ENCODE measurements around the gene WFDC8.
"Not testable (repeated sequence)": the region's sequence is repeated elsewhere in the genome, so short reads cannot be mapped to it uniquely, and the experiment has no call there.

The WFDC8 gene

GRCh38 chr20:45579184-45579583, at the start of gene WFDC8:
TSS of gene WFDC8 (minus strand) at chr20:45579284. CDS start at chr20:45579247, 37 bp downstream.
- DNase-seq (ENCODE audit: low spot score) = no peak

GRCh38 chr20:45626540-45626939, 47.5 kb upstream of the WFDC8 start:
- DNase-seq (ENCODE audit: low spot score) = no peak

- DNase-seq (ENCODE audit: low spot score) = no peak
Observed at GRCh38 chr20:45621593-45621992, 42.5 kb upstream of the WFDC8 start.

- DNase-seq (ENCODE audit: low spot score) = no peak
Observed at GRCh38 chr20:45617591-45617990, 38.5 kb upstream of the WFDC8 start.

GRCh38 chr20:45612314-45612713, 33.2 kb upstream of the WFDC8 start:
- DNase-seq (ENCODE audit: low spot score) = no peak

GRCh38 chr20:45611054-45611453, 32.0 kb upstream of the WFDC8 start:
- no peak for DNase-seq (ENCODE audit: low spot score)

GRCh38 chr20:45607810-45608209, 28.7 kb upstream of the WFDC8 start:
- DNase-seq (ENCODE audit: low spot score) = no peak

- DNase-seq (ENCODE audit: low spot score) = no peak
Observed at GRCh38 chr20:45595235-45595634, 16.2 kb upstream of the WFDC8 start.

- no peak for DNase-seq (ENCODE audit: low spot score)
Observed at GRCh38 chr20:45593498-45593897, 14.4 kb upstream of the WFDC8 start.

GRCh38 chr20:45592574-45593189, 13.6 kb upstream of the WFDC8 start:
- no peak for DNase-seq (ENCODE audit: low spot score)

- no peak for DNase-seq (ENCODE audit: low spot score)
Observed at GRCh38 chr20:45589725-45590124, 10.6 kb upstream of the WFDC8 start.

GRCh38 chr20:45588800-45589199, 9.7 kb upstream of the WFDC8 start:
- DNase-seq (ENCODE audit: low spot score) = no peak

GRCh38 chr20:45585986-45586385, 6.9 kb upstream of the WFDC8 start:
- DNase-seq (ENCODE audit: low spot score) = not testable (repeated sequence)

- not testable (repeated sequence) for DNase-seq (ENCODE audit: low spot score)
Observed at GRCh38 chr20:45584294-45584693, 5.2 kb upstream of the WFDC8 start.

GRCh38 chr20:45583502-45583901, 4.4 kb upstream of the WFDC8 start:
- no peak for DNase-seq (ENCODE audit: low spot score)

- no peak for DNase-seq (ENCODE audit: low spot score)
Observed at GRCh38 chr20:45581702-45582101, 2.6 kb upstream of the WFDC8 start.

GRCh38 chr20:45578231-45578630, 853 bp downstream of the WFDC8 start:
- DNase-seq (ENCODE audit: low spot score) = no peak

- DNase-seq (ENCODE audit: low spot score) = no peak
Observed at GRCh38 chr20:45576995-45577394, 2.1 kb downstream of the WFDC8 start.

GRCh38 chr20:45575931-45576330, 3.2 kb downstream of the WFDC8 start:
- DNase-seq (ENCODE audit: low spot score) = no peak

- DNase-seq (ENCODE audit: low spot score) = not testable (repeated sequence)
Observed at GRCh38 chr20:45569650-45570049, 9.4 kb downstream of the WFDC8 start.

- DNase-seq (ENCODE audit: low spot score) = no peak
Observed at GRCh38 chr20:45564760-45565276, 14.3 kb downstream of the WFDC8 start.

- no peak for DNase-seq (ENCODE audit: low spot score)
Observed at GRCh38 chr20:45555198-45555597, 23.9 kb downstream of the WFDC8 start.

GRCh38 chr20:45552456-45552855, 26.6 kb downstream of the WFDC8 start:
- DNase-seq (ENCODE audit: low spot score) = no peak

- DNase-seq (ENCODE audit: low spot score) = no peak
Observed at GRCh38 chr20:45550765-45551164, 28.3 kb downstream of the WFDC8 start.

Data from left forelimb (tissue), 1 donor.